Neural cell (in vitro differentiated cells): ENCODE data around the gene DYRK2.

ENCODE experiments used
- EP300 ChIP-seq: fragments of 450-650 bp; conservative IDR thresholded peaks from 2 replicates; pipeline ENCODE4 v1.6.1; 2014; ENCODE audit warnings: antibody characterized with exemption, mild to moderate bottlenecking, moderate library complexity; ENCODE audit not compliant: poor library complexity, severe bottlenecking
- EZH2 ChIP-seq: fragments of 200-600, 300-800 bp; shearing (Covaris generic), sonication (generic); IDR thresholded peaks from 2 replicates; pipeline ENCODE4 v1.6.1; 2014; ENCODE audit warnings: antibody characterized with exemption, low read length, borderline replicate concordance, mild to moderate bottlenecking; ENCODE audit not compliant: insufficient read depth, poor library complexity, severe bottlenecking
- POLR2AphosphoS5 ChIP-seq: IDR thresholded peaks from 2 replicates; pipeline ENCODE4 v1.6.1; 2012
- TF ChIP-seq, protein P1 (sequence below): fragments of 450-650 bp; IDR thresholded peaks from 2 replicates; pipeline ENCODE4 v1.5.1; 2014; ENCODE audit warnings: antibody characterized with exemption, mild to moderate bottlenecking, moderate library complexity; ENCODE audit not compliant: poor library complexity, severe bottlenecking

DNA sequence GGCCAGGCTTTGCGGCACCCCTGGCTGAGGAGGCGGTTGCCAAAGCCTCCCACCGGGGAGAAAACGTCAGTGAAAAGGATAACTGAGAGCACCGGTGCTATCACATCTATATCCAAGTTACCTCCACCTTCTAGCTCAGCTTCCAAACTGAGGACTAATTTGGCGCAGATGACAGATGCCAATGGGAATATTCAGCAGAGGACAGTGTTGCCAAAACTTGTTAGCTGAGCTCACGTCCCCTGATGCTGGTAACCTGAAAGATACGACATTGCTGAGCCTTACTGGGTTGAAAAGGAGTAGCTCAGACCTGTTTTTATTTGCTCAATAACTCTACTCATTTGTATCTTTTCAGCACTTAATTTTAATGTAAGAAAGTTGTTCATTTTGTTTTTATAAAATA is 9.9 kb downstream of the DYRK2 start:
- TF ChIP-seq EZH2: no peak
- TF ChIP-seq, protein P1, sequence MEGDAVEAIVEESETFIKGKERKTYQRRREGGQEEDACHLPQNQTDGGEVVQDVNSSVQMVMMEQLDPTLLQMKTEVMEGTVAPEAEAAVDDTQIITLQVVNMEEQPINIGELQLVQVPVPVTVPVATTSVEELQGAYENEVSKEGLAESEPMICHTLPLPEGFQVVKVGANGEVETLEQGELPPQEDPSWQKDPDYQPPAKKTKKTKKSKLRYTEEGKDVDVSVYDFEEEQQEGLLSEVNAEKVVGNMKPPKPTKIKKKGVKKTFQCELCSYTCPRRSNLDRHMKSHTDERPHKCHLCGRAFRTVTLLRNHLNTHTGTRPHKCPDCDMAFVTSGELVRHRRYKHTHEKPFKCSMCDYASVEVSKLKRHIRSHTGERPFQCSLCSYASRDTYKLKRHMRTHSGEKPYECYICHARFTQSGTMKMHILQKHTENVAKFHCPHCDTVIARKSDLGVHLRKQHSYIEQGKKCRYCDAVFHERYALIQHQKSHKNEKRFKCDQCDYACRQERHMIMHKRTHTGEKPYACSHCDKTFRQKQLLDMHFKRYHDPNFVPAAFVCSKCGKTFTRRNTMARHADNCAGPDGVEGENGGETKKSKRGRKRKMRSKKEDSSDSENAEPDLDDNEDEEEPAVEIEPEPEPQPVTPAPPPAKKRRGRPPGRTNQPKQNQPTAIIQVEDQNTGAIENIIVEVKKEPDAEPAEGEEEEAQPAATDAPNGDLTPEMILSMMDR: no peak
- TF ChIP-seq EP300: no peak
- no peak for TF ChIP-seq POLR2AphosphoS5
